Heart right ventricle (tissue), 16 donors: ENCODE measurements around the gene EIF4EBP3. TPM values are rescaled to one million over a fixed set of nuclear protein-coding genes. Genes with fewer than 3 reads are reported as not detected.

ENCODE experiments used
- ATAC-seq, 8 donors: fragments of 200-7000 bp; cut with Tn5 transposase; one replicate each; pipeline ENCODE4 v1.9.1; 2020; ENCODE audit warnings: mild to moderate bottlenecking in 8 of 8, moderate library complexity in 8 of 8, moderate number of reproducible peaks in 1 of 8
- DNase-seq, 2 donors: peaks; one replicate each; pipeline ENCODE4 v3.0.0-alpha.2; 2020
- H3K27ac ChIP-seq, 10 donors: fragments of 200-600 bp; sonication (generic) in 2 of 10; one replicate each; pipeline versions ENCODE4 v1.5.0 to v1.8.0; 2020 to 2022; ENCODE audit warnings: mild to moderate bottlenecking in 3 of 10
- H3K27me3 ChIP-seq, 7 donors: fragments of 200-600 bp; one replicate each; pipeline ENCODE4 v1.8.0; 2021 to 2022; ENCODE audit warnings: mild to moderate bottlenecking in 2 of 7
- H3K36me3 ChIP-seq, 9 donors: fragments of 200-600 bp; sonication (generic) in 1 of 9; one replicate each; pipeline versions ENCODE4 v1.5.0 to v1.8.0; 2020 to 2022; ENCODE audit warnings: mild to moderate bottlenecking in 2 of 9
- H3K4me1 ChIP-seq, 9 donors: fragments of 200-600 bp; sonication (generic) in 1 of 9; one replicate each; pipeline versions ENCODE4 v1.5.0 to v1.8.0; 2020 to 2022; ENCODE audit warnings: mild to moderate bottlenecking in 4 of 9
- H3K4me3 ChIP-seq, 10 donors: fragments of 200-600 bp; sonication (generic) in 2 of 10; one replicate each; pipeline versions ENCODE4 v1.5.0 to v1.8.0; 2020 to 2022; ENCODE audit warnings: mild to moderate bottlenecking in 7 of 10, moderate library complexity in 2 of 10
- H3K9me3 ChIP-seq, 11 donors: fragments of 200-600 bp in 10 of 11; sonication (generic) in 2 of 11; one replicate each; pipeline versions ENCODE4 v1.5.0 to v1.8.0; 2013 to 2022; ENCODE audit warnings: mild to moderate bottlenecking in 2 of 11, control low read depth in 1 of 11, moderate library complexity in 1 of 11
- WGBS, 2 donors: extraction: QIAGEN DNeasy Blood & Tissue Kit; methylation state at CpG; one replicate each; pipeline ENCODE4 v1.1.7; 2013; ENCODE audit warnings: inconsistent platforms in 1 of 2; 5-methylcytosine and 5-hydroxymethylcytosine counted together
- intact Hi-C, 10 donors: fragments of 100-400 bp; cut with DNase I; formaldehyde crosslinking; loops; one replicate each; pipeline versions ENCODE4 v1.11.1 to v1.14.2; 2022
- polyA plus RNA-seq, 2 donors: library from polyadenylated mRNA; stranded (reverse); fragments of 200-250 nt; gene quantifications; one replicate each; pipeline ENCODE4 v1.2.3, GENCODE V29; 2013
- total RNA-seq, 10 donors: library from RNA; stranded (reverse); fragmentation: NEBNext Ultra II Directional in 3 of 10; extraction: Animal tissue kit (Norgen Biotek cat#: 25700) in 3 of 10; gene quantifications; one replicate each; pipeline versions ENCODE4 v1.2.1 to v1.2.4, GENCODE V29; 2021 to 2023
- TF ChIP-seq, protein P1 (sequence below), 9 donors: fragments of 200-600 bp; sonication (generic) in 2 of 9; IDR thresholded peaks; one replicate each; pipeline versions ENCODE4 v1.5.0 to v1.8.0; 2021 to 2022; ENCODE audit warnings: antibody characterized with exemption in 9 of 9, mild to moderate bottlenecking in 5 of 9, moderate library complexity in 1 of 9
- donor health status: Arrhythmogenic right ventricular cardiomyopathy.
- donor health status: ischemic (EF 13 %, LVEDD 7.1; RV severe dilation, severe dysfunction).
- donor health status: healthy with polysubstance abuse.
- donor health status: DM: no; HTN: yes; CAD: no.
- donor health status: DM: no; HTN: no; CAD: no.
- donor health status: ischemic (EF 25% LVEDD 6.9; RV normal size, moderate dysfunction).
- donor health status: ischemic (EF 25% LVEDD 5.7; RV mildly dilated, moderate dysfunction).
- donor health status: healthy.
- donor health status: DM: yes; HTN: yes; CAD: no.
- donor health status: Ischemic cardiomyopathy.
- donor health status: ischemic (EF 35%, LVEDD 5.7; RV mildly dilated, moderate dysfunction).
- donor health status: nonischemic (EF 11% LVEDD 7.7; RV severe dilation, severe dysfunction).
- donor health status: DM: yes; HTN: yes; CAD: no.
- donor health status: PGD.
- donor health status: ischemic (EF 29% LVEDD 5.4; RV normal size, mild dysfunction).
- donor health status: nonischemic (EF 23%, LVEDD 6.1; RV moderate dilation, normal function).

Gene EIF4EBP3
- total and polyA plus RNA-seq, 12 donors, result 9.2 to 46.1 (median 21.5) TPM

DNA sequence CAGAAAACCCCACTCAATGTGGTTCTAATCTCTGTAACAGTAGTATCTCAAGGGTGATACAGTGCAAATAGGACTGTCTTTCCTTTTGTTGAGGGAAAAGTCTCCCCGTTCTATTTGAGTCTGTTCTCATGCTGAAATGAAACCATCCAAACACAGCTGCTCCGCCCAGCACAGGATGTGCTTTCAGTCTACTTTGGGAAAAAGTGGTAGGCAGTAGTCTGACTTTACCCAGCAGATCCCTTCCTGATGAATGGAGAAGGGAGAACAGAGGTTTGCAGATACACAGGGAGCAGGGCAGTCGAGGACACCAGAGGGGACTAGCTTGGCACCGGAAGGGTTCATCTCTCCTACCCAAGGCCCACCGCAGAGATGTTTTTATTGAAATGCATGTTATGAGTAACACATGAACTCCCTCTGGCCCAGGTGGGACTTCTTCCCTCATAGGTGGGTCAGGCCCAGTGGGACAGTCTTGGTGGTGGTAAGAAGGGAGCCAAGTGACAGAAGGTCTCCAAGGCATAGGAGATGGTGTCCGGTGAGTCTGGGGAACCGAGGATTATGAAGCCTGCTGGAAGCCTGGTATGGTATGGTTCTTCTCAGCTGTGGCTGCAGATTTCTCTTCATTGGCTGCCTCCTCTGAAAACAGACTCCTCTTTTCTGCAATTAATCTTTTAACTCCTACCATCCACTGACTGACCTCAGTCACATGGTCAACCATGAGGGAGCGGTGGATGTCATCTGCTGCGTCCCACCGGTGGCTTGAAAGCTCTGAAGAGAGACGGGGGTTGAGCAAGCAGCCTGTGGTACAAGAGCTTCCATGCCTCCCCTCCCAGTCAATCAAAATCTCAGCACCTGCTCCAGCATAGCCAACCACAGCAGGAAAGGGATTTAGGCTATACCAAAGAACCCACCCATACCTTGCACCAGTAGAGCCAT is 3.0 kb downstream of the EIF4EBP3 start:
- Histone ChIP-seq H3K27ac (peak overlapping the region; percentile 77 to 97 (median 94)), H3K9me3 (no peaks in the 10 kb centered on the region), H3K4me1 (peaks cover 27 to 76% (median 72%) of the 10 kb centered on the region in 9 donors), H3K4me3 (no peak overlapping the region), H3K36me3 (peaks cover 0 to 54% (median 21%) of the 10 kb centered on the region in 9 donors), H3K27me3 (no peaks in the 10 kb centered on the region)
- DNase-seq (no peak), ATAC-seq (no peak)
- TF ChIP-seq, protein P1, sequence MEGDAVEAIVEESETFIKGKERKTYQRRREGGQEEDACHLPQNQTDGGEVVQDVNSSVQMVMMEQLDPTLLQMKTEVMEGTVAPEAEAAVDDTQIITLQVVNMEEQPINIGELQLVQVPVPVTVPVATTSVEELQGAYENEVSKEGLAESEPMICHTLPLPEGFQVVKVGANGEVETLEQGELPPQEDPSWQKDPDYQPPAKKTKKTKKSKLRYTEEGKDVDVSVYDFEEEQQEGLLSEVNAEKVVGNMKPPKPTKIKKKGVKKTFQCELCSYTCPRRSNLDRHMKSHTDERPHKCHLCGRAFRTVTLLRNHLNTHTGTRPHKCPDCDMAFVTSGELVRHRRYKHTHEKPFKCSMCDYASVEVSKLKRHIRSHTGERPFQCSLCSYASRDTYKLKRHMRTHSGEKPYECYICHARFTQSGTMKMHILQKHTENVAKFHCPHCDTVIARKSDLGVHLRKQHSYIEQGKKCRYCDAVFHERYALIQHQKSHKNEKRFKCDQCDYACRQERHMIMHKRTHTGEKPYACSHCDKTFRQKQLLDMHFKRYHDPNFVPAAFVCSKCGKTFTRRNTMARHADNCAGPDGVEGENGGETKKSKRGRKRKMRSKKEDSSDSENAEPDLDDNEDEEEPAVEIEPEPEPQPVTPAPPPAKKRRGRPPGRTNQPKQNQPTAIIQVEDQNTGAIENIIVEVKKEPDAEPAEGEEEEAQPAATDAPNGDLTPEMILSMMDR (IDR thresholded peaks at IDR 0.05), result no peak
- intact Hi-C loops, result loop anchor here in 2 of 10 donors (5.0 to 10.0 kb wide), 2 partner anchors 148 to 306 kb away; partner anchors contain the start of gene ANKHD1 (in 1 of the 2)
- WGBS, 2 donors, result 82 to 83% methylated on average over 11 of the region's 11 CpGs

DNA sequence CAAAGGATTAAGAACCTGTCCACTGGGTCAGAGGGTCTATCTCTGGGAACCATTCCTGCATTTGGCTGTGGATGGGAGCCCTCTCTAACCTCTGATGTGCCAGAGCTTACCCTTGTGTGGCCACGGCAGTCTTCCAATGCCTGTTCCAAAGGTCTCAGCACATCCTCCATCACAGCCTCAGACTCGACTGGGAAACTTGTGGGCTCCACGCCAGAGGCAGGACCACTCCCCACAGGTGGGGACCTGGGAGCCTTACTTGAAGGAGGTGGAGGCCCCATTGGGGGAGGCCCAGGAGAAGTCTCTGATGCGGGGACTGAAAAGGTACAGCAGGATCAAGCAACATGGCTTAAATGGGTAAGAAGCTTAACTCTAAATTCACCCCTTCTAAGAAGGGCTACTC is 4.4 kb downstream of the EIF4EBP3 start:
- Histone ChIP-seq H3K27me3 (no peaks in the 10 kb centered on the region), H3K4me1 (peaks cover 32 to 82% (median 77%) of the 10 kb centered on the region in 9 donors), H3K36me3 (peaks cover 0 to 54% (median 21%) of the 10 kb centered on the region in 9 donors), H3K4me3 (no peak overlapping the region), H3K9me3 (no peaks in the 10 kb centered on the region), H3K27ac (peak overlapping the region in 4 of 10 donors; percentile 38 to 95 (median 94))
- TF ChIP-seq, protein P1 (IDR thresholded peaks at IDR 0.05), result no peak
- ATAC-seq (no peak), DNase-seq (no peak)
- 87 to 89% methylated on average over 4 of the region's 4 CpGs for whole genome bisulfite sequencing, 2 donors
- intact Hi-C loops, result loop anchor here in 2 of 10 donors (5.0 to 10.0 kb wide), 2 partner anchors 150 to 307 kb away; partner anchors contain the start of gene ANKHD1 (in 1 of the 2)

DNA sequence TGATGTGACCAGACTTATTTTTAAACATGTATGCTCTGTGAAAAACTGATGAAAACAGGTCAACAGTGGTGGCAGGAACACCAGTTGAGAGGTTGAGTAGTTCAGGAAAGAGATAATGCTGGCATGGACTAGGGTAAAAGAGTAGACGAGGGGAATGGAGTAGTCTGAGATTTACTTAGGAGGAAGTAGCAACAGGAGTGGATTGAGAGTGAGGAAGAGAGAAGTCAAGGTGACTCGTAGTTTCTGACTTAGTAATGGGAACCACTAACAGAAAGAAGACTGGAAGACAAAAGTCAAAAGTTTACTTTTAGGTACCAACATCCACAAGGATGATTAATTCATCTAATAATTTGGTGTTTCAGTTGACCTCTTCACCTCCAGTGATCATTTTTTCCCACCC is 6.2 kb downstream of the EIF4EBP3 start:
- intact Hi-C loops, result loop anchor here in 2 of 10 donors (5.0 to 10.0 kb wide), 2 partner anchors 151 to 309 kb away; partner anchors contain the start of gene ANKHD1 (in 1 of the 2)
- 65 to 71% methylated on average over 2 of the region's 2 CpGs for WGBS, 2 donors
- DNase-seq (no peak), ATAC-seq (no peak)
- no peaks in the 10 kb centered on the region for H3K9me3 ChIP-seq
- peak overlapping the region in 3 of 10 donors; percentile 23 to 98 (median 38) for H3K27ac ChIP-seq
- no peaks in the 10 kb centered on the region for H3K27me3 ChIP-seq
- no peak overlapping the region for H3K4me3 ChIP-seq
- H3K36me3 ChIP-seq, result peaks cover 0 to 60% (median 21%) of the 10 kb centered on the region in 9 donors
- peaks cover 25 to 77% (median 68%) of the 10 kb centered on the region in 9 donors for H3K4me1 ChIP-seq
- TF ChIP-seq, protein P1 (IDR thresholded peaks at IDR 0.05), result no peak

GRCh38 chr5:140554454-140554853 is 7.0 kb downstream of the EIF4EBP3 start:
- H3K36me3 ChIP-seq, result peaks cover 0 to 59% (median 21%) of the 10 kb centered on the region in 9 donors
- ATAC-seq, result no peak
- TF ChIP-seq, protein P1 (IDR thresholded peaks at IDR 0.05), result no peak
- H3K9me3 ChIP-seq, result no peaks in the 10 kb centered on the region
- no peaks in the 10 kb centered on the region for H3K27me3 ChIP-seq
- no peak for DNase-seq
- peak overlapping the region in 2 of 10 donors; percentile 52 to 98 for H3K27ac ChIP-seq
- peaks cover 18 to 69% (median 60%) of the 10 kb centered on the region in 9 donors for H3K4me1 ChIP-seq
- H3K4me3 ChIP-seq, result no peak overlapping the region
- 45 to 51% methylated on average over 2 of the region's 2 CpGs for WGBS, 2 donors
- intact Hi-C loops, result loop anchor here in 2 of 10 donors (5.0 to 10.0 kb wide), 2 partner anchors 152 to 310 kb away; partner anchors contain the start of gene ANKHD1 (in 1 of the 2)
